ENCODE data around the gene ATP9B. TPM values are rescaled to one million over a fixed set of nuclear protein-coding genes. Genes with fewer than 3 reads are reported as not detected.

ATP9B gene
- total RNA-seq, 1 experiment from 2014 or later, result 11.7 TPM

GRCh38 chr18:79199691-79200374, 130.6 kb downstream of the ATP9B start:
- peak; percentile 70 for DNase-seq (ENCODE audit: low read depth)

GRCh38 chr18:79200546-79201268, 131.5 kb downstream of the ATP9B start:
- DNase-seq (ENCODE audit: low read depth), result no peak

GRCh38 chr18:79203017-79203605, 133.9 kb downstream of the ATP9B start:
- DNase-seq (ENCODE audit: low read depth), result peak; percentile 13

GRCh38 chr18:79204889-79205807, 136.0 kb downstream of the ATP9B start:
- no peak for DNase-seq (ENCODE audit: low read depth)

GRCh38 chr18:79206444-79206843, 137.2 kb downstream of the ATP9B start:
- no peak for DNase-seq (ENCODE audit: low read depth)

- DNase-seq (ENCODE audit: low read depth), result no peak
Observed at GRCh38 chr18:79208906-79209305, 139.7 kb downstream of the ATP9B start.

- DNase-seq (ENCODE audit: low read depth), result no peak
Observed at GRCh38 chr18:79210002-79210910, 141.1 kb downstream of the ATP9B start.

- peak; percentile 61 for DNase-seq (ENCODE audit: low read depth)
Observed at GRCh38 chr18:79211844-79212243, 142.7 kb downstream of the ATP9B start.

GRCh38 chr18:79214056-79214455, 144.9 kb downstream of the ATP9B start:
- DNase-seq (ENCODE audit: low read depth), result no peak

GRCh38 chr18:79216176-79216575, 147.0 kb downstream of the ATP9B start:
- DNase-seq (ENCODE audit: low read depth), result no peak

- peak; percentile 5 for DNase-seq (ENCODE audit: low read depth)
Observed at GRCh38 chr18:79217979-79218604, 148.9 kb downstream of the ATP9B start.

- DNase-seq (ENCODE audit: low read depth), result no peak
Observed at GRCh38 chr18:79218605-79219190, 149.5 kb downstream of the ATP9B start.

- DNase-seq (ENCODE audit: low read depth), result no peak
Observed at GRCh38 chr18:79221136-79221535, 151.9 kb downstream of the ATP9B start.

GRCh38 chr18:79222790-79223189, 153.6 kb downstream of the ATP9B start:
- DNase-seq (ENCODE audit: low read depth), result no peak

- DNase-seq (ENCODE audit: low read depth), result no peak
Observed at GRCh38 chr18:79223431-79223830, 154.2 kb downstream of the ATP9B start.

- no peak for DNase-seq (ENCODE audit: low read depth)
Observed at GRCh38 chr18:79224381-79224780, 155.2 kb downstream of the ATP9B start.

- no peak for DNase-seq (ENCODE audit: low read depth)
Observed at GRCh38 chr18:79227621-79228020, 158.4 kb downstream of the ATP9B start.

GRCh38 chr18:79229431-79229830, 160.2 kb downstream of the ATP9B start:
- no peak for DNase-seq (ENCODE audit: low read depth)

GRCh38 chr18:79234438-79234837, 165.2 kb downstream of the ATP9B start:
- no peak for DNase-seq (ENCODE audit: low read depth)

GRCh38 chr18:79239631-79240030, 170.4 kb downstream of the ATP9B start:
- no peak for DNase-seq (ENCODE audit: low read depth)
